HG02870 (cell line): Measurements from ENCODE around the gene LRAT.

ENCODE experiments used
- ATAC-seq: cut with Tn5 transposase; IDR thresholded peaks from one replicate; pipeline ENCODE4 v1.9.1; 2021; ENCODE audit warnings: mild to moderate bottlenecking, moderate library complexity; ENCODE audit not compliant: unreplicated experiment

LRAT gene

DNA sequence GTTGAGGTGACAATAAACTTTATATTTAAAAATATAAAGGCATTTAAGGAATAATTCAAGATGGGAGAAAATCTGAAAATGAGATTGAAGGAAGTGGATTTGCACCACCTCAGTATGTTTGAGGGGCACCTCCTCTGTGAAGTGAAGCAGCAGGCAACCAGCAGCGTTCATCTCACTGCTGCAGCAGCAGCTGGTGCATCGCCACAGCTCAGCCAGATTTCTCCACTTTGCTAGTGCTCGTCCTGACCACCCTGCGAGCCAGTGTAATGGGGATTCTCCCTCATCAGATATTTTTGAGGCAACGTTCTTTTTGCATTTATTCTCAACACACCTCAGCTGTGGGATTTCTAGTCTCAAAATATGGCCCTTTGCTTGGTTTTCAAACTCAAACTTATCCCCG lies 13.9 kb downstream of the LRAT start:
- no peak for ATAC-seq

GRCh38 chr4:154760895-154761294 lies 17.1 kb downstream of the LRAT start:
- no peak for ATAC-seq

DNA sequence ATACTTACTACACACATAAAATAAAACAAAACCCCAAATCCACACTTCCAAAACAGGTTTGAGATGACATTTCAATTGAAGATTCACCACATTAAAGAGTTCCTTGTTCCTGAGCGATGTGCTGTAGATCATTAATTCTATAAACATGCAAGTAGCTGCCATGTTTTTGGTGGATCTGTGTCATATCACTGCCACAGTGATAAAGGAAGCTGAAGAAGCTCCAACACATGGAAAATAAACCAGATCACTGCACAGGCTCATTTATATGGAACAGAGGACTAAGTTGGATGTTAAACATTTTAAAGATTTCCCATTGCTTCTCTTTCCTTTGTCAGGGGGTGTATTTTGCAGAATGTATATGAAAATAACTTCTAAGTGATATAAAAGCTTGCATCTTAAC lies 34.5 kb downstream of the LRAT start:
- no peak for ATAC-seq

DNA sequence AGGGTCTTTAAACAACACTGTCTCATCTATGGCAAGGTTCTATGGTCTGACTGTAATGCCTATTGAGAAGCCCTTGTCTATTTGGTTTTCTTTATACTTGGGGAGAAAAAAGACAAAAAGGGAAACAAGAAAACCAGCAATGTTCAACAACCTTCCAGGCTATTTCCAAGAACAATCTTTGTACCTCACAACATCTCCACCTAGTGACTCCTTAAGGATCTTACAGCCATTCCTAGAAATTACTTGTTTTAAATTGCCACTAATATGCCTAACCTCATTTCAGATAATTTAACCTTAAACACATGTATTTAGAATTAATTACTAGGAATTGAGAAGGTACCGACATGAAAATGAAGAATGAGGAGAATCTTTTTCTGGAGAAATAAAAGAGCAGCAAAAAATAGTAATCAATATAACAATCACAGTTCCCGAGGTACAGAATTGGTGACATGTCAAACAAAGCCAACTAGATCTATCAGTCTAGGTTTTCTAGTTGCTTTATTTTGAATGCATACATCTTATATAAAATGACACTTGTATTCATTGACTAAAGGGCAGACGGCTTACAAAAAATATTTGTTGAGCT lies 35.7 kb downstream of the LRAT start:
- ATAC-seq = no peak

DNA sequence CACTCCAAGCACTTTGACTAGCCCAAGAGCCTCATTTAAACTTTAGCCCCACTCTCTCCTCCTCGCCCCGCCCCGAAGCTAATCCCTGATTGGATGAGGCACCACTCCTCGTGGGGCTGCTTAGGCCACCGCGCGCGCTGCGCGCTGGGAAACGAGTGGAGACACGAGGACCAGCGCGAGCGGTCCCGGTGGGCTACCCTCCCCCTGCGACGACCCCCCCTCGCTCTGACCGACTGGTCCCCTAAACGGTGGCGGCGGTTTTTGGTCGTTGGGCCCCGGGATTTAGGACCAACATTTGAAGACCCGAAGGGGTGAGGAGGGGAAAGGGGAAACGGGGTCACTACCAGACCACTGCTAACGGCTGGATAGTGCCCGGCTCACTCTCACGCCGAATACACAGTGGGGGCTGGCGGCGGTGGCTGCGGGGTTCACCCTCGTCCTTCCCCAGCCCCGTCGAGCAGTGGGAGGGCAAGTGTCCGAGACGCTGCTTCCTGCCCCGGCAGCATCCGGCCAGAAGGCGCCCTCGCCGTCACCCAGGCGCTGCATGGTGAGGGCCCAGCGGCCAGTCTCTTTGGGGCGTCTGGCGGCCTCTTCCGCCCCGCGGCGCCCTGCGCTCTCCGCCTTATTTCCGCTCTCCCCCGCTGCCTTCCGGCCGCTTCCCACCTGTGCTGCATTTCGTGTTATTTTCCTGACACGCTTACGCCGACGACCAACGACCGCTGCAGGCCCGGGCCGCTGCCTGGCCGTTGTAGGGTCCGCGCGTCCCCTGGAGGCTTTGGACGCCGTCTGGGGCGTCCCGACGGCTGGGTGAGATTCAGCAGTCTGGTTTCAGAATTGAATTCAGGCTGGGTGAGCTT lies 37.6 kb downstream of the LRAT start, which contains the start of gene RBM46:
Gene RBM46 (plus strand): TSS at position 147 of the 857 bp plus-strand sequence. CDS start 15,481 bp downstream, outside the sequence.
- no peak for ATAC-seq

- no peak for ATAC-seq
Measured at GRCh38 chr4:154781983-154782293, 38.1 kb downstream of the LRAT start.
